Measurements from ENCODE around the gene VASP. TPM values are rescaled to one million over a fixed set of nuclear protein-coding genes. Genes with fewer than 3 reads are reported as not detected.

VASP gene
- total and polyA plus RNA-seq, 2 donors (not counting 1 experiment from before 2014, with no cell fraction given), result 40.3 to 67.9 TPM

- no peaks in the 10 kb centered on the region for H4K20me1 ChIP-seq (ENCODE audit: control insufficient read depth, extremely low read depth, insufficient read depth, low read length)
These were observed 7.9 kb downstream of the VASP start for GRCh38 chr19:45515081-45515624.

GRCh38 chr19:45515807-45516401 is 8.6 kb downstream of the VASP start:
- H3K36me3 ChIP-seq (ENCODE audit: control insufficient read depth, insufficient read depth, low read length), result peaks cover 17% of the 10 kb centered on the region
- no peak overlapping the region for H2AFZ ChIP-seq (ENCODE audit: low read length)
- H3K4me2 ChIP-seq (ENCODE audit: extremely low read depth, insufficient read depth, low read length), result no peak overlapping the region
- no peak overlapping the region for H3K27ac ChIP-seq (ENCODE audit: insufficient read depth, low read length)
- H3K9me3 ChIP-seq (ENCODE audit: control insufficient read depth, insufficient read depth, low read depth, low read length), result no peaks in the 10 kb centered on the region
- no peak for DNase-seq (ENCODE audit: low read depth in 2 of 2)
- H3K4me3 ChIP-seq (replicated peaks in 1 of 4; ENCODE audit: control extremely low read depth in 1 of 4, insufficient read depth in 1 of 4, low read depth in 3 of 4, low read length in 4 of 4), result no peak overlapping the region
- no peaks in the 10 kb centered on the region for H4K20me1 ChIP-seq (ENCODE audit: control insufficient read depth, extremely low read depth, insufficient read depth, low read length)
- peaks cover 64% of the 10 kb centered on the region for H3K79me2 ChIP-seq (ENCODE audit: control insufficient read depth, insufficient read depth, low read length)
- TF ChIP-seq CTCF (conservative IDR thresholded peaks at IDR 0.05 in 1 of 2, IDR thresholded peaks at IDR 0.05 in 1 of 2; ENCODE audit: low read depth in 1 of 2, low read length in 2 of 2), result no peak
- TF ChIP-seq EZH2 (IDR thresholded peaks at IDR 0.05; ENCODE audit: low read length, missing control alignments), result no peak
- H3K4me1 ChIP-seq (ENCODE audit: control insufficient read depth, extremely low read depth, insufficient read depth, low read length), result peaks cover 5% of the 10 kb centered on the region
- no peak overlapping the region for H3K9ac ChIP-seq (ENCODE audit: insufficient read depth, low read length)
- H3K27me3 ChIP-seq (ENCODE audit: control insufficient read depth, insufficient read depth, low read length), result no peaks in the 10 kb centered on the region

More at GRCh38 chr19:45515081-45515624, 7.9 kb downstream of the VASP start:
- TF ChIP-seq EZH2 (IDR thresholded peaks at IDR 0.05; ENCODE audit: low read length, missing control alignments) (no peak), CTCF (conservative IDR thresholded peaks at IDR 0.05 in 1 of 2, IDR thresholded peaks at IDR 0.05 in 1 of 2; ENCODE audit: low read depth in 1 of 2, low read length in 2 of 2) (no peak)
- peaks cover 70% of the 10 kb centered on the region for H3K79me2 ChIP-seq (ENCODE audit: control insufficient read depth, insufficient read depth, low read length)
- no peaks in the 10 kb centered on the region for H3K27me3 ChIP-seq (ENCODE audit: control insufficient read depth, insufficient read depth, low read length)
- H3K36me3 ChIP-seq (ENCODE audit: control insufficient read depth, insufficient read depth, low read length), result peaks cover 16% of the 10 kb centered on the region
- no peak overlapping the region for H2AFZ ChIP-seq (ENCODE audit: low read length)
- no peak overlapping the region for H3K4me2 ChIP-seq (ENCODE audit: extremely low read depth, insufficient read depth, low read length)
- no peak overlapping the region for H3K4me3 ChIP-seq (replicated peaks in 1 of 4; ENCODE audit: control extremely low read depth in 1 of 4, insufficient read depth in 1 of 4, low read depth in 3 of 4, low read length in 4 of 4)
- no peaks in the 10 kb centered on the region for H3K9me3 ChIP-seq (ENCODE audit: control insufficient read depth, insufficient read depth, low read depth, low read length)
- peaks cover 5% of the 10 kb centered on the region for H3K4me1 ChIP-seq (ENCODE audit: control insufficient read depth, extremely low read depth, insufficient read depth, low read length)
- DNase-seq (ENCODE audit: low read depth in 2 of 2), result no peak
- no peak overlapping the region for H3K9ac ChIP-seq (ENCODE audit: insufficient read depth, low read length)
- H3K27ac ChIP-seq (ENCODE audit: insufficient read depth, low read length), result no peak overlapping the region

GRCh38 chr19:45517238-45517637 is 10.0 kb downstream of the VASP start:
- no peak overlapping the region for H2AFZ ChIP-seq (ENCODE audit: low read length)
- peaks cover 5% of the 10 kb centered on the region for H3K4me1 ChIP-seq (ENCODE audit: control insufficient read depth, extremely low read depth, insufficient read depth, low read length)
- no peak for TF ChIP-seq EZH2 (IDR thresholded peaks at IDR 0.05; ENCODE audit: low read length, missing control alignments)
- no peak for TF ChIP-seq CTCF (conservative IDR thresholded peaks at IDR 0.05 in 1 of 2, IDR thresholded peaks at IDR 0.05 in 1 of 2; ENCODE audit: low read depth in 1 of 2, low read length in 2 of 2)
- H3K4me3 ChIP-seq (replicated peaks in 1 of 4; ENCODE audit: control extremely low read depth in 1 of 4, insufficient read depth in 1 of 4, low read depth in 3 of 4, low read length in 4 of 4), result no peak overlapping the region
- DNase-seq (ENCODE audit: low read depth in 2 of 2), result no peak
- H3K9ac ChIP-seq (ENCODE audit: insufficient read depth, low read length), result no peak overlapping the region
- no peak overlapping the region for H3K27ac ChIP-seq (ENCODE audit: insufficient read depth, low read length)
- no peaks in the 10 kb centered on the region for H3K27me3 ChIP-seq (ENCODE audit: control insufficient read depth, insufficient read depth, low read length)
- H3K9me3 ChIP-seq (ENCODE audit: control insufficient read depth, insufficient read depth, low read depth, low read length), result no peaks in the 10 kb centered on the region
- peaks cover 24% of the 10 kb centered on the region for H3K36me3 ChIP-seq (ENCODE audit: control insufficient read depth, insufficient read depth, low read length)
- peaks cover 50% of the 10 kb centered on the region for H3K79me2 ChIP-seq (ENCODE audit: control insufficient read depth, insufficient read depth, low read length)
- no peaks in the 10 kb centered on the region for H4K20me1 ChIP-seq (ENCODE audit: control insufficient read depth, extremely low read depth, insufficient read depth, low read length)
- H3K4me2 ChIP-seq (ENCODE audit: extremely low read depth, insufficient read depth, low read length), result no peak overlapping the region

Measured in fibroblast of lung (primary cell).